Measurements from ENCODE around the gene XXYLT1. TPM values are rescaled to one million over a fixed set of nuclear protein-coding genes. Genes with fewer than 3 reads are reported as not detected.
"Not testable (repeated sequence)": the region's sequence is repeated elsewhere in the genome, so short reads cannot be mapped to it uniquely, and the experiment has no call there.

Gene XXYLT1
- total RNA-seq, 1 experiment from 2014 or later: 27.2 TPM

GRCh38 chr3:195238586-195239118 lies 32.3 kb downstream of the XXYLT1 start:
- Histone ChIP-seq H3K4me3 (no peak overlapping the region), H3K9me3 (replicated peaks) (no peaks in the 10 kb centered on the region), H3K4me1 (replicated peaks) (no peaks in the 10 kb centered on the region), H3K36me3 (no peaks in the 10 kb centered on the region), H3K27ac (no peak overlapping the region), H3K27me3 (replicated peaks) (no peaks in the 10 kb centered on the region)
- peak in 1 of 2 experiments; percentile 21 for DNase-seq (ENCODE audit: low read depth in 1 of 2, low spot score in 2 of 2)

- no peaks in the 10 kb centered on the region for H3K36me3 ChIP-seq
- H3K27ac ChIP-seq: no peak overlapping the region
- H3K9me3 ChIP-seq (replicated peaks): no peaks in the 10 kb centered on the region
- DNase-seq (ENCODE audit: low read depth in 1 of 2, low spot score in 2 of 2): peak in 1 of 2 experiments; percentile 20
- H3K27me3 ChIP-seq (replicated peaks): no peaks in the 10 kb centered on the region
- no peaks in the 10 kb centered on the region for H3K4me1 ChIP-seq (replicated peaks)
- no peak overlapping the region for H3K4me3 ChIP-seq
Observed at GRCh38 chr3:195238081-195238571, 32.8 kb downstream of the XXYLT1 start.

- no peak overlapping the region for H3K27ac ChIP-seq
Observed at GRCh38 chr3:195236801-195237570, 34.0 kb downstream of the XXYLT1 start.

GRCh38 chr3:195236076-195236798 lies 34.7 kb downstream of the XXYLT1 start:
- no peaks in the 10 kb centered on the region for H3K9me3 ChIP-seq (replicated peaks)
- H3K27me3 ChIP-seq (replicated peaks): no peaks in the 10 kb centered on the region
- H3K4me1 ChIP-seq (replicated peaks): no peaks in the 10 kb centered on the region
- DNase-seq (ENCODE audit: low read depth in 1 of 2, low spot score in 2 of 2): peak in 1 of 2 experiments; percentile 18
- H3K27ac ChIP-seq: no peak overlapping the region
- no peaks in the 10 kb centered on the region for H3K36me3 ChIP-seq
- H3K4me3 ChIP-seq: no peak overlapping the region

More at GRCh38 chr3:195236801-195237570, 34.0 kb downstream of the XXYLT1 start:
- no peaks in the 10 kb centered on the region for H3K27me3 ChIP-seq (replicated peaks)
- no peaks in the 10 kb centered on the region for H3K9me3 ChIP-seq (replicated peaks)
- peak in 1 of 2 experiments; percentile 22 for DNase-seq (ENCODE audit: low read depth in 1 of 2, low spot score in 2 of 2)
- no peaks in the 10 kb centered on the region for H3K4me1 ChIP-seq (replicated peaks)
- H3K4me3 ChIP-seq: no peak overlapping the region
- no peaks in the 10 kb centered on the region for H3K36me3 ChIP-seq

- Histone ChIP-seq H3K4me1 (replicated peaks) (no peaks in the 10 kb centered on the region), H3K36me3 (no peaks in the 10 kb centered on the region), H3K27me3 (replicated peaks) (no peaks in the 10 kb centered on the region), H3K27ac (no peak overlapping the region), H3K9me3 (replicated peaks) (no peaks in the 10 kb centered on the region), H3K4me3 (no peak overlapping the region)
- no peak for DNase-seq (ENCODE audit: low read depth in 1 of 2, low spot score in 2 of 2)
Observed at GRCh38 chr3:195230244-195230643, 40.7 kb downstream of the XXYLT1 start.

- peak in 1 of 2 experiments; percentile 8 for DNase-seq (ENCODE audit: low read depth in 1 of 2, low spot score in 2 of 2)
- H3K4me1 ChIP-seq (replicated peaks); H3K4me3 ChIP-seq; H3K27me3 ChIP-seq (replicated peaks); H3K36me3 ChIP-seq; H3K27ac ChIP-seq; H3K9me3 ChIP-seq (replicated peaks): not testable (repeated sequence)
Observed at GRCh38 chr3:195228886-195229285, 42.1 kb downstream of the XXYLT1 start.

- Histone ChIP-seq H3K36me3 (no peaks in the 10 kb centered on the region), H3K27me3 (replicated peaks) (no peaks in the 10 kb centered on the region)
- DNase-seq (ENCODE audit: low read depth in 1 of 2, low spot score in 2 of 2): peak in 1 of 2 experiments; percentile 9
Observed at GRCh38 chr3:195227871-195228270, 43.1 kb downstream of the XXYLT1 start.

GRCh38 chr3:195226900-195227447 lies 44.0 kb downstream of the XXYLT1 start:
- no peaks in the 10 kb centered on the region for H3K27me3 ChIP-seq (replicated peaks)
- peak in 1 of 2 experiments; percentile 33 for DNase-seq (ENCODE audit: low read depth in 1 of 2, low spot score in 2 of 2)

More at GRCh38 chr3:195227871-195228270, 43.1 kb downstream of the XXYLT1 start:
- Histone ChIP-seq H3K9me3 (replicated peaks) (no peaks in the 10 kb centered on the region), H3K27ac (no peak overlapping the region), H3K4me1 (replicated peaks) (peaks cover 10% of the 10 kb centered on the region), H3K4me3 (no peak overlapping the region)

GRCh38 chr3:195226445-195226844 lies 44.5 kb downstream of the XXYLT1 start:
- no peaks in the 10 kb centered on the region for H3K36me3 ChIP-seq
- H3K27ac ChIP-seq: no peak overlapping the region
- DNase-seq (ENCODE audit: low read depth in 1 of 2, low spot score in 2 of 2): peak in 1 of 2 experiments; percentile 13
- no peaks in the 10 kb centered on the region for H3K9me3 ChIP-seq (replicated peaks)
- peaks cover 10% of the 10 kb centered on the region for H3K4me1 ChIP-seq (replicated peaks)
- H3K4me3 ChIP-seq: no peak overlapping the region
- H3K27me3 ChIP-seq (replicated peaks): no peaks in the 10 kb centered on the region

More at GRCh38 chr3:195226900-195227447, 44.0 kb downstream of the XXYLT1 start:
- Histone ChIP-seq H3K4me3 (no peak overlapping the region), H3K36me3 (no peaks in the 10 kb centered on the region), H3K27ac (no peak overlapping the region), H3K9me3 (replicated peaks) (no peaks in the 10 kb centered on the region), H3K4me1 (replicated peaks) (peaks cover 10% of the 10 kb centered on the region)

GRCh38 chr3:195224980-195225580 lies 45.9 kb downstream of the XXYLT1 start:
- no peak overlapping the region for H3K4me3 ChIP-seq
- no peaks in the 10 kb centered on the region for H3K9me3 ChIP-seq (replicated peaks)
- no peaks in the 10 kb centered on the region for H3K27me3 ChIP-seq (replicated peaks)
- DNase-seq (ENCODE audit: low read depth in 1 of 2, low spot score in 2 of 2): peak in 1 of 2 experiments; percentile 22
- H3K4me1 ChIP-seq (replicated peaks): peaks cover 10% of the 10 kb centered on the region
- H3K36me3 ChIP-seq: no peaks in the 10 kb centered on the region
- H3K27ac ChIP-seq: no peak overlapping the region

GRCh38 chr3:195224156-195224979 lies 46.6 kb downstream of the XXYLT1 start:
- H3K27ac ChIP-seq: no peak overlapping the region; the same call in 1 of the 2 replicates
- peaks cover 14% of the 10 kb centered on the region for H3K4me1 ChIP-seq (replicated peaks)
- no peaks in the 10 kb centered on the region for H3K27me3 ChIP-seq (replicated peaks)
- H3K4me3 ChIP-seq: no peak overlapping the region
- DNase-seq (ENCODE audit: low read depth in 1 of 2, low spot score in 2 of 2): peak in 1 of 2 experiments; percentile 15
- no peaks in the 10 kb centered on the region for H3K9me3 ChIP-seq (replicated peaks)
- no peaks in the 10 kb centered on the region for H3K36me3 ChIP-seq

- Histone ChIP-seq H3K27me3 (replicated peaks) (no peaks in the 10 kb centered on the region), H3K9me3 (replicated peaks) (no peaks in the 10 kb centered on the region), H3K4me3 (no peak overlapping the region), H3K36me3 (no peaks in the 10 kb centered on the region), H3K4me1 (replicated peaks) (peaks cover 17% of the 10 kb centered on the region), H3K27ac (no peak overlapping the region)
- DNase-seq (ENCODE audit: low read depth in 1 of 2, low spot score in 2 of 2): peak in 1 of 2 experiments; percentile 23
Observed at GRCh38 chr3:195221876-195222617, 48.9 kb downstream of the XXYLT1 start.
